ENCODE data around the gene SAMD4B. TPM values are rescaled to one million over a fixed set of nuclear protein-coding genes. Genes with fewer than 3 reads are reported as not detected.

SAMD4B gene
- total and polyA plus RNA-seq, 9 of the 15 experiments (the other 6 are each of a cell fraction or from before 2014, with no cell fraction given) = 3.4 to 90.5 (median 38.0) TPM

- Histone ChIP-seq H3K9ac (ENCODE audit: insufficient read depth in 1 of 2, low read depth in 2 of 2, low read length in 2 of 2) (0 out of 4 replicates have a peak overlapping the region, but pooled peaks of 1 of the 2 experiments have one; percentile 12), H3K9me3 (replicated peaks; ENCODE audit: control insufficient read depth, insufficient read depth, low read depth, low read length) (no peaks in the 10 kb centered on the region), H3K27me3 (ENCODE audit: control insufficient read depth in 2 of 2, insufficient read depth in 2 of 2, low read length in 2 of 2) (no peaks in the 10 kb centered on the region), H3K36me3 (ENCODE audit: control insufficient read depth, insufficient read depth, low read length) (peaks cover 16% of the 10 kb centered on the region; the same call in 1 of the 3 replicates), H3K4me2 (ENCODE audit: insufficient read depth, low read length) (no peak overlapping the region), H2AFZ (ENCODE audit: low read depth, low read length) (no peak overlapping the region), H4K20me1 (replicated peaks; ENCODE audit: control insufficient read depth, insufficient read depth, low read length) (no peaks in the 10 kb centered on the region), H3K79me2 (ENCODE audit: control insufficient read depth, insufficient read depth, low read length) (peaks cover 6% of the 10 kb centered on the region; the same call in 2 of the 3 replicates), H3K27ac (ENCODE audit: extremely low read depth, low read depth, low read length) (no peak overlapping the region), H3K4me1 (replicated peaks in 1 of 2; ENCODE audit: control insufficient read depth in 2 of 2, insufficient read depth in 2 of 2, low read length in 2 of 2) (peaks cover 48 to 62% of the 10 kb centered on the region in 2 experiments), H3K9me1 (ENCODE audit: control insufficient read depth, insufficient read depth, low read length) (peaks cover 3% of the 10 kb centered on the region), H3K4me3 (no peak overlapping the region)
- DNase-seq (ENCODE audit: extremely low read depth in 1 of 4, low spot score in 3 of 4) (no peak), FAIRE-seq (no peak), ATAC-seq (no peak)
- intact Hi-C loops (cut with micrococcal nuclease) (no loop called here), in situ Hi-C loops (cut with MboI) (no loop called here)
- CTCF ChIA-PET (ENCODE audit: low intra/inter-chr PET ratio) = interaction anchor here (4.4 kb wide), 1 partner anchor 12 kb away, joined by 74 read pairs; the partner anchor contains the start of gene PLEKHG2
- POLR2A ChIA-PET = no interaction called here
- no TSS peak for BruUV-seq (replicated peaks)
- 94% methylated on average over 4 of the region's 4 CpGs for WGBS (ENCODE audit: insufficient coverage, low coverage, missing lambda C conversion rate)
- no peak for TF ChIP-seq ZBED1 (IDR thresholded peaks at IDR 0.05)
- no peak for TF ChIP-seq JUND (IDR thresholded peaks at IDR 0.05; ENCODE audit: borderline replicate concordance, low read depth, low read length)
- no peak for TF ChIP-seq JUND (tag; IDR thresholded peaks at IDR 0.05; ENCODE audit: borderline replicate concordance, low read depth, low read length)
- TF ChIP-seq POLR2G (IDR thresholded peaks at IDR 0.05; ENCODE audit: low read depth, low read length) = 0 out of 2 replicates have a peak, but pooled peaks have one; percentile 8
- TF ChIP-seq MAX (CRISPR knock-in tag; IDR thresholded peaks at IDR 0.05) = 0 out of 2 replicates have a peak, but pooled peaks have one; percentile 2
- no peak for TF ChIP-seq PHF20 (IDR thresholded peaks at IDR 0.05; ENCODE audit: partially characterized antibody)
- no peak for TF ChIP-seq VEZF1 (CRISPR knock-in tag; IDR thresholded peaks at IDR 0.05)
- no peak for TF ChIP-seq ZNF449 (CRISPR knock-in tag; IDR thresholded peaks at IDR 0.05)
- 0 out of 2 replicates have a peak, but pooled peaks have one; percentile 30 for TF ChIP-seq POLR2A (conservative IDR thresholded peaks at IDR 0.05)
Measured at GRCh38 chr19:39399668-39400050, 57.4 kb downstream of the SAMD4B start.

Data from K562 (cell line).